GM19438 (cell line): ENCODE measurements around the gene CUX1.
"Not testable (repeated sequence)": the region's sequence is repeated elsewhere in the genome, so short reads cannot be mapped to it uniquely, and the experiment has no call there.

Source experiments
- ATAC-seq: cut with Tn5 transposase; IDR thresholded peaks from one replicate; pipeline ENCODE4 v1.9.1; 2021; ENCODE audit warnings: low read depth; ENCODE audit not compliant: unreplicated experiment

Gene CUX1

DNA sequence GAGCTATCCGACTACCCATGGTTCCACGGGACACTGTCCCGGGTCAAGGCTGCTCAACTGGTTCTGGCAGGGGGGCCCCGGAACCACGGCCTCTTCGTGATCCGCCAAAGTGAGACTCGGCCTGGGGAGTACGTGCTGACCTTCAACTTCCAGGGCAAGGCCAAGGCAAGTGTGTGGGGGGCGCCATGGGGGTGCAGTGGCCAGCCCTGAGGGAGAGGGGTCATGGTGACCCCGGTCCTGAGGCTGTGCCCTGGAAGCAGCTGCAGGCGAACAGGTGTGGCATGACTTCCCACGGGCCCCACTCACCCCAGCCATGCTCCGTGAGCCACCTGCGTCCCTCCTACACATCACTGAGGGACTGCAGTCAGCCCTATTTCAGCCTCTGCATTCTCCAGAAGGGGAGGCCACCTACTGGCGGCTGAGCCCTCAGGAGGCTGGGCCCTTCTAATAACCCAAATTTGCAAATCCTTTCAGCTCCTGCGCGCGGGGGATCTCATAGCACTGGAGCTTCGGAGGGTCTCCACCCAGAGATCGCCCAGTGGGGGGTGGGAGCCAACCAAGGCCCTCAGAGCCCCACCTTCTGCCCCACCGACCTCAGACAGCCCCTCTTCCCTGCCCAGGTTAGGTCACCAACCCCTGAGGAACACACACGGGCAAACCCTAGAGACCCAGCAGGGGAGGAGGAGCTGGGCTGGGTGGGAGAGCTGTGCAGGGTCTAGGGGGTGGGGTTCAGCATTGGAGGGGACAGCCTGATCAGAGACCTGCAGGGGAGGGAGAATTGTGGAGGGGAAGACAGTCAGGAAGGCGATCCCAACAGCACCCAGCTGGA lies 500.0 kb downstream of the CUX1 start:
- no peak for ATAC-seq

DNA sequence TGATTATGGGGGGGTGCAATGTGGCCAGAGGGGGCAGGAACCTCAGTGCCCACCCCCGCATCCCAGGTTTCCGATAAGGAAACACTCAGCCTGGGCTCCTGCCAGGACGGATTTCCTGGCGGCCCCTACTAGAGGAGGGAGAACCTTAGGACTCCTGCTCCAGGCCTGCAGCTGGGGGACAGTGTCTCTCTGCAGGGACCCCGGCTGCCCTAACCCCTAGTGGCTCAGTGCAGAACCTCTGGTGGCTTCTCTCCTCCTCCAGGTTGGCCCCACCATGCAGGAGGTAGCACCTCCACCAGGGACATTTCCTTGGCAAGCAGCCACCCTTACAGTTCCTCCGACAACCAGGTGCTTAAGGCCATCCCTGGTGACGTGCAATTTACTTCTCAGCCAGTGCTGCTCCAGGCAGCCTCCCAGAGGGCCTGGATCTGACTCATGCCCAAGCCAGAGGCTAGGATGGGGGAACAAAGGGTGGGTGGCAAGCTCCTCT lies 501.1 kb downstream of the CUX1 start:
- no peak for ATAC-seq

DNA sequence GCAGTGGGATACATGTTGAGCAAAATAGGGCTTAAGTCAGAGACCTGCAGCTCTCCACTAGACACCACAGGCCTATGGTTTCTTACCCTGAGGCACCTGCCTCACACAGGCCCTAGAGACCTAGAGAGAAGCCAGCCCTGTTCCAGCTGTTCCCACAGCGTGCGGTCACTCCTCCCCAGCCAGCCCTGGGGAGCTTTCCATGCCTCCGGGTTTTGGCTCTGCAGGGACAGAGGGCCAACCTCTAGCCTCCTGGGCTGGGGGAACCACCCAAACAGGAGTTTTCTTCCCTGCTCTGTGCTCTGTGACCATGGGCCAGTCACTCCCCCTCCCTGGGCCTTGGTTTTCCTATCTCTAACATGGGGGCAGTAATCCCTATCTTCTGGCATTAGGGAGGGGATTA lies 502.2 kb downstream of the CUX1 start:
- ATAC-seq: no peak

DNA sequence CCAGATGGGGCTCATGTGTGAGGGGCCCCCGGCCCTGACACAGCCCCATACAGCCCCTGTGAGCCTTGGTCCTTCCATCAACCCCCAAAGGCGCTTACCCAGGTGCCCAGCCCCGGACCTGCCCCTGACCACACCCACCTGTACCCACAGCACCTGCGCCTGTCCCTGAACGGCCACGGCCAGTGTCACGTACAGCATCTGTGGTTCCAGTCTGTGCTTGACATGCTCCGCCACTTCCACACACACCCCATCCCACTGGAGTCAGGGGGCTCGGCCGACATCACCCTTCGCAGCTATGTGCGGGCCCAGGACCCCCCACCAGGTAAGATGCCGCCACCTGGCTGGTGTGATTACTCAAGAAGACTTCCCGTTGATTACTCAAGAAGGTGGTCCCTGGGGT lies 502.8 kb downstream of the CUX1 start:
- ATAC-seq: no peak

DNA sequence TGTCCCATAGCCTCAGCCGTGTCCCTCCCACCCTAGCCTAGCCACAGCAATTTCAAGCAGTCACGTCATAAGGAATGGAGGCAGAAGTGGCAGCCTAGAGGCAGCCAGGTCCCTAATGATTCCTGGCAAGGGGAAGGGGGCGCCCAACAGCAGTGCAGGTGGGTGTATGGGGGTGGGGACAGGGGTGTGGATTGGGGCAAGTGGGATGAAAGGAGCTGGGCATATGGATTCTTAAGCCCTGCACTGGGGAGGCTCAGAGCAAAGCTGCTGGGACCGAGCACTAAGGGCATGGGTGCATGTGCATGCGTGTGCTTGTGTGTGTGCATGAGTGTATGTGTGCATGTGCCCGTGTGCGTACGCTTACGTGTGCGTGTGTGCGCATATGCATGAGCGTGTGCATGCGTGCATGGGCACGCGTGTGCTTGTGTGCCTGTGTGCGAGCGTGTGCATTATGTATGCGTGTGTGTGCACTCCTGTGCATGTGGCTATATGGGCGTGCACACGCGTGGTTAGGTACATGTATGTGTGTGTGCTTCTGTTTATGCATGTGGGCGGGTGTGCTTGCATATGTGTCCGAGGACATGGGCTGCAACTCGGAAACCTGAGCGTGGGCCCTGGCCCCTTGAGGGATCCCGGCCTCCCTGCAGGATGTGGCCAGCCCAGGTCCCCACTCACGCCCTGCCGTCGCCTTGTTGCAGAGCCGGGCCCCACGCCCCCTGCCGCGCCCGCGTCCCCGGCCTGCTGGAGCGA lies 503.4 kb downstream of the CUX1 start:
- ATAC-seq: no peak

DNA sequence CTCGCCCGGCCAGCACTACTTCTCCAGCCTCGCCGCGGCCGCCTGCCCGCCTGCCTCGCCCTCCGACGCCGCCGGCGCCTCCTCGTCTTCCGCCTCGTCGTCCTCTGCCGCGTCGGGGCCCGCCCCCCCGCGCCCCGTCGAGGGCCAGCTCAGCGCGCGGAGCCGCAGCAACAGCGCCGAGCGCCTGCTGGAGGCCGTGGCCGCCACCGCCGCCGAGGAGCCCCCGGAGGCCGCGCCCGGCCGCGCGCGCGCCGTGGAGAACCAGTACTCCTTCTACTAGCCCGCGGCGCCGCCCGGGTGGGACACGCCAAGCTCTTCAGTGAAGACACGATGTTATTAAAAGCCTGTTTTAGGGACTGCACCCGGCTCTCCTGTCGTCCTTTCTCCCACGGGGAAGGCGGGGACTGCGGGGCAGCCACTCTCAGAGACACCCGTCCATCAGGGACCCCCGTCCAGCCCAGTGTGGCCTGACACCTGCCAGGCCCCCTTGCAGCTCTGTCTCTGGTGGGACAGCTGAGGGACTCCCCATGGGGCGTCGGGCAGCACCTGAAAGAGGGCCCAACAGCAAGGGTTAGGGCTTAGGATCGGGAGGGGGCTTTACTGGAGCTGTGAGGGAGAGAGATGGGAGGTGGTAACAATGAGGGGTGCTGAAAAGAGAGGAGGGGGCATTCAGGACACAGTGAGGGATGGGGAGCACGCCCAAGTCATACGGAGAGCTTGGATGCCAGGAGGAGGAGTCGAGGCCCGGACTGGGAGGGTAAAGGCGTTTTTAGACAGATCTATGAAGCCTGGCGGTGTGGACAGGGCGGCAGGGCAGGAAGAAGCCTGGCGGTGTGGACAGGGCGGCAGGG lies 504.1 kb downstream of the CUX1 start:
- no peak for ATAC-seq

DNA sequence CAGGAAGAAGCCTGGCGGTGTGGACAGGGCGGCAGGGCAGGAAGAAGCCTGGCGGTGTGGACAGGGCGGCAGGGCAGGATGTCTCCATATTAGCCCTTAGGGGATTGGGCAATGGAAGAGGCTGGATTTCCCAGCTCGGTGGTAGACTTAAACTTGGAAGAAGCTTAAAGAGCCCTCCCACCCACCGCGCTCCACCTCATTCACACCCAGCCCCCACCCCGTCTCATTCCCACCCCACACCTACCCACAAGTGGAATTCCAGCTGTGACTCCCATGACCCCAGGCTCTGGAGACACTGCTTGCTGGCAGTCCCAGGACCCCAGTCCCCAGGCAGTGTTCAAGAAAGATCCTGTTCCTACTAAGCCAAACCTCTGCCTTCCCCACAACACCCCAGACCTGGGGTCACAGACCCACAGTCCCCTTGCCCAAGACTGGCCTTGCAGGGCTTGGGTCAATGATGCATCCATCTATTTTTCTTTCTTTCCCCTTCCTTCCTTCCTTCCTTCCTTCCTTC lies 504.8 kb downstream of the CUX1 start:
- no peak for ATAC-seq

DNA sequence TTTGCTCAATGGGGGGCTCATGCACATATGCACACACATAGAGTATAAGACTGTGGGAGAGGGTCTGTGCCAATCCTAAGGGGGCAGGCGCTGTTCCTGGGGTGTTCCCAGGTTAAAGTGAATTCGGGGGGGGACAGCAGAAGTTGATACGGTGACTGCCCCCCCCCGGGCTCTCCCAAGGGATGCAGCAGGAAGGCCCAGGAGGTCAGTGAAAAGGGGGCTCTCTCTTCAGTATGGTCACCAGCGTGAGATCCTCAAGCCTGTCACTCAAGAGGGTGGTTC lies 506.4 kb downstream of the CUX1 start:
- ATAC-seq: no peak

DNA sequence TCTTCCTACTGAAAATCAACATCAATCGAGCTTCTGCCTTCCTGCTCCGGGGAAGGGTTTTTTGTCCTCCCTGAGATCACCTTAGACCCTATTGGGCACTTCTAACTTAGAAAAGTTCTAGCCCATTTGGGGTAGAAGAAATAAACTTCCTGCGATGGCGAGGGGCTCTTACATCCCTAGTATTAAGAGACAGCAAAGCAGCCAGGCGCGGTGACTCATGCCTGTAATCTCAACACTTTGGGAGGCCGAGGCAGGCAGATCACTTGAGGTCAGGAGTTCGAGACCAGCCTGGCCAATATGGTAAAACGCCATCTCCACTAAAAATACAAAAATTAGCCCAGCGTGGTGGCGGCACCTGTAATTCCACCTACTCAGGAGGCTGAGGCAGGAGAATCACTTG lies 507.7 kb downstream of the CUX1 start:
- not testable (repeated sequence) for ATAC-seq

DNA sequence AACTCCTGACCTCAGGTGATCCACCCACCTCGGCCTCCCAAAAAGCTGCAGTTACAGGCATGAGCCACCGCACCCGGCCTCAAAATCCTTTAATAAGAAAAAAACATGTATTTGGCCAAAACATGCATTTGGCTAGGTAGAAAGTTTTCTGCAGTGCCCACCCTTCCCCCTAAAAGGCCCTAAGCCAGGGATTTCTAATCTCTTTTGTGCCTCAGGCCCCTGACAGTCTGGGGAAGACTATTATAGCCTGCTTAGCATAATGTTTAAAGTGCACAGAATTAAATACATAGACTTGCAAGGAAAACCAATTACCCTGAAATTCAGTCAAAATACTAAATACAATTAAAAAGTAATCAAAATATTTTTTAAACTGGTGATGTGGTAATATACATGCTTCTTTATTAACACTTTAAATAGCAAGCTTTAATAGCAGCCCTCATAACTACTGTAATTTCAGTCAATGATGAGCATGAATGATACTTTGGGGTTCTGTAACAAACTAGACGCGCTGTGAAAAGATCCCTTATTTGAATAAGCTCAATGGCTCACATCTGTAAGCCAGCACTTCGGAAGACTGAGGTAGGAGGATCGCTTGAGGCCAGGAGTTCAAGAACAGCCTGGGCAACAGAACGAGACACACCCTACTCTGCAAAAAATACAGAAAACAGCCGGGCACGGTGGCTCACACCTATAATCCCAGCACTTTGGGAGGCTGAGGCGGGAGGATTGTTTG lies 508.9 kb downstream of the CUX1 start:
- no peak for ATAC-seq

DNA sequence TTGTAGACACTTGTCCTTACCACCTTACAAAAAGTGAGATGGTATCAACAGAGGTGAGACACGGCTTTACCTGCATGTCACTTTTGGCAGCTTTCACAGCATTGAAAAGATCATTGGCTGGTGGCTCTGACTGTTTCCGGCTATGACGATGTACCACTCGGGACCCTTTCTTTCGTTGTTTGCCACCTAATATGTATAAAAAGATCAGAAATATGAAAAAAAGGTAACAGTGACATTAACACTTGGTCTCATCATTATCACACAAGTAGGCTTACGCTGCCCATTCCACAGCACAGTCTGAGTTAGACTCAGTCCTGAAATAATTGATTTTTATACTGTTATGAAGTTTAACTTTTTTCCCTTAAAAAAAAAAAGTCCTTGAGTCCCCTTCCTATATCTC lies 509.8 kb downstream of the CUX1 start:
- ATAC-seq: not testable (repeated sequence)

DNA sequence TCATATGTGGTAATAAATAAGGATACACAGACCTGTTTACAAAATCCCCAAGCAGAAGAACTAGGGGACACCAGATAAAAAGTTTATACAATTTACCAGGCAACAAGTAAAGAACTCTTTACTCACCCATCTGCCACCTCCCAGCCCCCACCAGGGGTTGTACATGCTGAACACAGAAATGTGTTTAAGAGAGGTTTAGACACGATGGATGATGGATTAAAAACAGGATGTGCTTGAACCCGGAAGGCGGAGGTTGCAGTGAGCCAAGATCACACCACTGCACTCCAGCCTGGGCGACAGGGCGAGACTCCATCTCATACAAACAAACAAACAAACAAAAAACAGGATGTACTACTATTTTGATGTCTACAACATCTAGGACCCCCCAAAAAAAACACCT lies 511.4 kb downstream of the CUX1 start:
- ATAC-seq: not testable (repeated sequence)

DNA sequence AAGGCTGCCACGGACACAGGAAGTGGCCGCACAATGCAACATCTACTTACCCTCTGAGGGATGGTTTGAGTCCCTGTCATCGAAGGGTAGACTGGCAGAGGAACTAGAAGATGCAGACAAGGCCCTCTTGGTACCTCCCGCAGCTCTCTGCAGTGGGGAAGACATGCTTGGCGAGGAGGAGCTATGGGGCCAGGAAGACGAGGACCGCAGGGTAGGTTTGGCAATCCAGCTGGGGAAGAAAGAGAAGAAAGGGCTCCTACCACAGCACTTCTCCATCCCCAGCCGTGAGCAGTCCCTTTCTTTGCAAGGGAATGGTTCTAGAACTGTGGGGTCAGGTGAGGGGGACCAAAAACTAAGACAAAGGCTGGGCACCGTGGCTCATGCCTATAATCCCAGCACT lies 511.9 kb downstream of the CUX1 start:
- ATAC-seq: not testable (repeated sequence)

DNA sequence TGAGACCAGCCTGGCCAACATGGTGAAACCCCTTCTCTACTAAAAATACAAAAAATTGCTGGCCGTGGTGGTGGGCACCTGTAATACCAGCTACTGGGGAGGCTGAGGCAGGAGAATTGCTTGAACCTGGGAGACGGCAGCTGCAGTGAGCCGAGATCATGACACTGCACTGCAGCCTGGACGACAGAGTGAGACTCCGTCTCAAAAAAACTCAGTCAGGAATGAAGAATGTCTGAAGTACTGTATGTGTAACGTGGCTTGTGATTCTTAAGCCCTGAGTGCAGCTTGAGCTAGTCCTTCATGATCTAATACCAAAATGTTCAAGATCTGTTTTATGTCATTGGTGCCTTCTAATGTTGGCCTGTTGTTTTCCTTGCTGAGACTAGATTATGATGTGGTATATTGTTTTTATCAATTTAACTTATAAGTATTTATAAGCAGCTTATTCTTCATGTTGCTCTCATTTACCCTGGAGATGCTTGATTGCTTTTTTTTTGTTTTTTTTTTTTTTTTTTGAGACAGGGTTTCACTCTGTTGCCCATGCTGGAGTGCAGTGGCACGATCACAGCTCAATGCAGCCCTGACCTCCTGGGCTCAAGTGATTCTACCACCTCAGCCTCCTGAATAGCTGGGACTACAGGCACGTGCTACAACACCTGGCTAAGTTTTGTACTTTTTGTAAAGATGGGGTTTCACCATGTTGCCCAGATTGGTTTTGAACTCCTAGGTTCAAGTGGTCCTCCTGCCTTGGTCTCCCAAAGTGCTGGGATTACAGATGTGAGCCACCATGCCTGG lies 513.4 kb downstream of the CUX1 start:
- not testable (repeated sequence) for ATAC-seq
